ENCODE results near the gene CSF3R. TPM values are rescaled to one million over a fixed set of nuclear protein-coding genes. Genes with fewer than 3 reads are reported as not detected.

CSF3R gene
- total RNA-seq, 1 experiment from 2014 or later, result not detected

DNA sequence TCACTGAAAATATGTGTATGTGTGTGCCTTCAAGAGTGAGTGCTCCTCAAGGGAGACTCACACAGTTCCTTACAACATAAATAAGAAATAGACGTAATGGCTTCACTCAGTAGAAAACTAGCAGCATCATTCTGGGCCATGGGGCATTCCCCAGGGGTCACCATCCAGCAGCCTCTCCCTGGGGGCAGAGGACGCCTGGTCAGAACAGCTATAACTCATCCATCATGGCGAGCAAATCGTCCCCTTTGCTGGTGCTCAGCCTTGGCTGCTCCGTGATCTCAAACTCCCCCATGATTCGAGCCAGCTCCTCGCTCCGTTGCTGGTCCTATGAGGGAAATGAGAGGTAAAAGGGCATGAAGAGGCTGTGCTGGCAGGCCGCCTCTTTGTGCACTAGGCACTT lies 64.8 kb downstream of the CSF3R start:
- H3K9me3 ChIP-seq (ENCODE audit: control insufficient read depth, low read depth, low read length), result no peaks in the 10 kb centered on the region
- H3K79me2 ChIP-seq (ENCODE audit: insufficient read depth, low read length), result no peaks in the 10 kb centered on the region
- H4K8ac ChIP-seq (replicated peaks; ENCODE audit: insufficient read length, low read depth, low read length), result no peak overlapping the region
- no peaks in the 10 kb centered on the region for H3K23me2 ChIP-seq (ENCODE audit: insufficient read length, low read depth, low read length, poor library complexity, severe bottlenecking)
- H2BK12ac ChIP-seq (ENCODE audit: insufficient read length, low read depth, low read length), result no peak overlapping the region
- no peak overlapping the region for H4K91ac ChIP-seq (ENCODE audit: insufficient read length, low read depth, low read length)
- no CpG with 5 or more reads among the region's 9 CpGs for WGBS (ENCODE audit: extremely low coverage, insufficient read length, low lambda C conversion rate)
- H3K27ac Mint-ChIP-seq, result 0 out of 7 replicates have a peak overlapping the region, but pooled peaks of 1 of the 3 experiments have one; percentile 53
- H3K56ac ChIP-seq (ENCODE audit: insufficient read length, low read depth, low read length), result no peak overlapping the region
- no peak overlapping the region for H2BK20ac ChIP-seq (ENCODE audit: low read depth, low read length, poor library complexity, severe bottlenecking)
- no peak overlapping the region for H3K14ac ChIP-seq (ENCODE audit: insufficient read depth, low read length)
- no peak overlapping the region for H2AFZ ChIP-seq (ENCODE audit: low read length)
- no peak overlapping the region for H2AK5ac ChIP-seq (ENCODE audit: insufficient read length, low read length)
- no peak overlapping the region for H2BK15ac ChIP-seq (ENCODE audit: low read depth, low read length)
- no peak overlapping the region for H3K4ac ChIP-seq (ENCODE audit: low read depth, low read length)
- H3K79me1 ChIP-seq (ENCODE audit: insufficient read depth, low read depth, low read length, poor library complexity, severe bottlenecking), result no peaks in the 10 kb centered on the region
- H3K36me3 Mint-ChIP-seq (ENCODE audit: insufficient read depth in 1 of 3, low read depth in 3 of 3), result peaks cover 0 to 3% (median 0%) of the 10 kb centered on the region in 3 experiments; a peak in 1 of 7 replicates
- TF ChIP-seq, protein P1, sequence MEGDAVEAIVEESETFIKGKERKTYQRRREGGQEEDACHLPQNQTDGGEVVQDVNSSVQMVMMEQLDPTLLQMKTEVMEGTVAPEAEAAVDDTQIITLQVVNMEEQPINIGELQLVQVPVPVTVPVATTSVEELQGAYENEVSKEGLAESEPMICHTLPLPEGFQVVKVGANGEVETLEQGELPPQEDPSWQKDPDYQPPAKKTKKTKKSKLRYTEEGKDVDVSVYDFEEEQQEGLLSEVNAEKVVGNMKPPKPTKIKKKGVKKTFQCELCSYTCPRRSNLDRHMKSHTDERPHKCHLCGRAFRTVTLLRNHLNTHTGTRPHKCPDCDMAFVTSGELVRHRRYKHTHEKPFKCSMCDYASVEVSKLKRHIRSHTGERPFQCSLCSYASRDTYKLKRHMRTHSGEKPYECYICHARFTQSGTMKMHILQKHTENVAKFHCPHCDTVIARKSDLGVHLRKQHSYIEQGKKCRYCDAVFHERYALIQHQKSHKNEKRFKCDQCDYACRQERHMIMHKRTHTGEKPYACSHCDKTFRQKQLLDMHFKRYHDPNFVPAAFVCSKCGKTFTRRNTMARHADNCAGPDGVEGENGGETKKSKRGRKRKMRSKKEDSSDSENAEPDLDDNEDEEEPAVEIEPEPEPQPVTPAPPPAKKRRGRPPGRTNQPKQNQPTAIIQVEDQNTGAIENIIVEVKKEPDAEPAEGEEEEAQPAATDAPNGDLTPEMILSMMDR (conservative IDR thresholded peaks at IDR 0.05), result no peak
- DNase-seq, result no peak
- H3T11ph ChIP-seq (ENCODE audit: low read length), result no peak overlapping the region
- no peaks in the 10 kb centered on the region for H3K4me1 ChIP-seq (ENCODE audit: insufficient read depth, low read length)
- no peaks in the 10 kb centered on the region for H3K27me3 Mint-ChIP-seq (ENCODE audit: low read depth)
- H4K5ac ChIP-seq (ENCODE audit: insufficient read length, low read depth, low read length), result no peak overlapping the region
- no peak overlapping the region for H3K4me3 Mint-ChIP-seq
- H3K27ac ChIP-seq (ENCODE audit: insufficient read length, low read depth, low read length), result no peak overlapping the region
- H2BK5ac ChIP-seq (ENCODE audit: insufficient read length, low read length), result no peak overlapping the region
- H4K20me1 ChIP-seq (ENCODE audit: control insufficient read depth, insufficient read depth, insufficient read length), result no peaks in the 10 kb centered on the region
- no peak overlapping the region for H2BK120ac ChIP-seq (ENCODE audit: low read depth, low read length, poor library complexity, severe bottlenecking)
- no peak overlapping the region for H3K18ac ChIP-seq (ENCODE audit: insufficient read length, low read depth, low read length)
- no peak overlapping the region for H3K4me2 ChIP-seq (ENCODE audit: insufficient read depth, insufficient read length, low read length)
- no peak overlapping the region for H3K23ac ChIP-seq (ENCODE audit: insufficient read length, low read depth, low read length)
- peaks cover 10 to 12% of the 10 kb centered on the region in 2 experiments for H3K4me1 Mint-ChIP-seq
- H3K9ac ChIP-seq (ENCODE audit: extremely low read depth, insufficient read length, low read length), result no peak overlapping the region
- no peaks in the 10 kb centered on the region; a peak in 2 of 5 replicates for H3K9me3 Mint-ChIP-seq
- H3K27me3 ChIP-seq (ENCODE audit: insufficient read depth, low read length), result no peaks in the 10 kb centered on the region

Other genes with a start within 250 kb of the CSF3R start
- 16.9 and 18.3 TPM in 2 replicates for gene SH3D21, start 176.5 kb downstream of the CSF3R start, total RNA-seq (2021)
- 5.5 and 6.4 TPM in 2 replicates for gene EVA1B, start 159.3 kb downstream of the CSF3R start, total RNA-seq (2021)
- 26.2 and 27.5 TPM in 2 replicates for gene STK40, start 97.0 kb downstream of the CSF3R start, total RNA-seq (2021)
- gene LSM10, start 85.0 kb downstream of the CSF3R start, total RNA-seq (2021), result 42.2 and 47.5 TPM in 2 replicates
- gene OSCP1, start 32.5 kb downstream of the CSF3R start, total RNA-seq (2021), result 2.8 and 3.2 TPM in 2 replicates
- gene MRPS15, start 18.5 kb downstream of the CSF3R start, total RNA-seq (2021), result 105 and 111 TPM in 2 replicates

Data from H9 (cell line).